Thymus (tissue), 11 donors: ENCODE data around the gene TOP2B. TPM values are rescaled to one million over a fixed set of nuclear protein-coding genes. Genes with fewer than 3 reads are reported as not detected.

ENCODE experiments used
- DNase-seq, 9 donors: peaks; one replicate each; pipeline ENCODE4 v3.0.0-alpha.2; 2013; ENCODE audit warnings: low spot score in 9 of 9, low read depth in 6 of 9, missing footprints in 1 of 9
- H3K27ac ChIP-seq, 2 donors: one replicate each; pipeline ENCODE4 v1.5.1; 2013; ENCODE audit warnings: control low read depth in 1 of 2, low read depth in 1 of 2, low read length in 1 of 2, mild to moderate bottlenecking in 1 of 2, moderate library complexity in 1 of 2
- H3K27me3 ChIP-seq, 2 donors: one replicate each; pipeline ENCODE4 v1.5.1; 2013; ENCODE audit warnings: low read length in 1 of 2; ENCODE audit not compliant: control insufficient read depth in 2 of 2, insufficient read depth in 1 of 2
- H3K36me3 ChIP-seq, 2 donors: one replicate each; pipeline ENCODE4 v1.5.1; 2013; ENCODE audit warnings: low read length in 1 of 2, mild to moderate bottlenecking in 1 of 2, moderate library complexity in 1 of 2; ENCODE audit not compliant: control insufficient read depth in 2 of 2, insufficient read depth in 2 of 2
- H3K4me1 ChIP-seq, 2 donors: one replicate each; pipeline ENCODE4 v1.5.1; 2013; ENCODE audit warnings: low read length in 2 of 2; ENCODE audit not compliant: control insufficient read depth in 2 of 2, insufficient read depth in 2 of 2
- H3K4me3 ChIP-seq, 2 donors: one replicate each; pipeline ENCODE4 v1.5.1; 2013; ENCODE audit warnings: low read length in 2 of 2, control low read depth in 1 of 2, mild to moderate bottlenecking in 1 of 2
- H3K9me3 ChIP-seq, 2 donors: one replicate each; pipeline ENCODE4 v1.5.1; 2013; ENCODE audit warnings: low read length in 1 of 2, mild to moderate bottlenecking in 1 of 2; ENCODE audit not compliant: control insufficient read depth in 2 of 2, insufficient read depth in 1 of 2
- WGBS: extraction: QIAGEN DNeasy Blood & Tissue Kit; methylation state at CpG from one replicate; pipeline ENCODE4 v1.1.7; 2013; 5-methylcytosine and 5-hydroxymethylcytosine counted together
- polyA plus RNA-seq: library from polyadenylated mRNA; stranded (reverse); fragments of 200-250 nt; gene quantifications from one replicate; pipeline ENCODE4 v1.2.3, GENCODE V29; 2013
- total RNA-seq: library from RNA; stranded (reverse); fragments of 120-200 nt; gene quantifications from one replicate; pipeline ENCODE4 v1.2.4, GENCODE V29; 2013
- donor health status: healthy.

TOP2B gene
- total and polyA plus RNA-seq, 2 donors, result 122 to 186 TPM

GRCh38 chr3:25695731-25696420, 31.2 kb upstream of the TOP2B start:
- Histone ChIP-seq H3K36me3 (no peaks in the 10 kb centered on the region), H3K27ac (no peak overlapping the region), H3K9me3 (no peaks in the 10 kb centered on the region), H3K4me1 (no peaks in the 10 kb centered on the region), H3K27me3 (no peaks in the 10 kb centered on the region), H3K4me3 (no peak overlapping the region)
- DNase-seq, result no peak
- WGBS, result 87% methylated on average over 4 of the region's 4 CpGs

GRCh38 chr3:25693238-25693637, 28.5 kb upstream of the TOP2B start:
- no peak overlapping the region for H3K4me3 ChIP-seq
- 73% methylated on average over 3 of the region's 3 CpGs for WGBS

GRCh38 chr3:25692341-25692740, 27.6 kb upstream of the TOP2B start:
- Histone ChIP-seq H3K36me3 (no peaks in the 10 kb centered on the region), H3K4me1 (no peaks in the 10 kb centered on the region), H3K9me3 (no peaks in the 10 kb centered on the region), H3K27ac (no peak overlapping the region), H3K27me3 (no peaks in the 10 kb centered on the region), H3K4me3 (no peak overlapping the region)
- 95% methylated on average over 1 of the region's 1 CpG for WGBS
- DNase-seq, result no peak

More at GRCh38 chr3:25693238-25693637, 28.5 kb upstream of the TOP2B start:
- Histone ChIP-seq H3K27me3 (no peaks in the 10 kb centered on the region), H3K9me3 (no peaks in the 10 kb centered on the region), H3K27ac (no peak overlapping the region), H3K4me1 (no peaks in the 10 kb centered on the region), H3K36me3 (no peaks in the 10 kb centered on the region)
- no peak for DNase-seq

- H3K4me3 ChIP-seq, result no peak overlapping the region
- no peak overlapping the region for H3K27ac ChIP-seq
- H3K4me1 ChIP-seq, result no peaks in the 10 kb centered on the region
- no peaks in the 10 kb centered on the region for H3K9me3 ChIP-seq
- H3K36me3 ChIP-seq, result no peaks in the 10 kb centered on the region
- H3K27me3 ChIP-seq, result no peaks in the 10 kb centered on the region
- WGBS, result 95% methylated on average over 2 of the region's 2 CpGs
- DNase-seq, result no peak
Measured at GRCh38 chr3:25690768-25691533, 26.2 kb upstream of the TOP2B start.

- WGBS, result 80% methylated on average over 3 of the region's 3 CpGs
Measured at GRCh38 chr3:25689226-25689625, 24.5 kb upstream of the TOP2B start.

GRCh38 chr3:25687742-25688141, 23.0 kb upstream of the TOP2B start:
- 94% methylated on average over 1 of the region's 1 CpG for WGBS
- H3K36me3 ChIP-seq, result no peaks in the 10 kb centered on the region
- H3K27me3 ChIP-seq, result no peaks in the 10 kb centered on the region
- no peak for DNase-seq
- H3K9me3 ChIP-seq, result no peaks in the 10 kb centered on the region
- H3K27ac ChIP-seq, result no peak overlapping the region
- no peaks in the 10 kb centered on the region for H3K4me1 ChIP-seq
- no peak overlapping the region for H3K4me3 ChIP-seq

More at GRCh38 chr3:25689226-25689625, 24.5 kb upstream of the TOP2B start:
- Histone ChIP-seq H3K36me3 (no peaks in the 10 kb centered on the region), H3K4me1 (no peaks in the 10 kb centered on the region), H3K27me3 (no peaks in the 10 kb centered on the region), H3K9me3 (no peaks in the 10 kb centered on the region), H3K27ac (no peak overlapping the region), H3K4me3 (no peak overlapping the region)
- no peak for DNase-seq

GRCh38 chr3:25686766-25687165, 22.1 kb upstream of the TOP2B start:
- DNase-seq, result no peak
- H3K27ac ChIP-seq, result no peak overlapping the region
- no peaks in the 10 kb centered on the region for H3K4me1 ChIP-seq
- H3K9me3 ChIP-seq, result no peaks in the 10 kb centered on the region
- H3K27me3 ChIP-seq, result no peaks in the 10 kb centered on the region
- 95% methylated on average over 23 of the region's 23 CpGs for WGBS
- H3K36me3 ChIP-seq, result no peaks in the 10 kb centered on the region
- H3K4me3 ChIP-seq, result no peak overlapping the region

- Histone ChIP-seq H3K4me3 (no peak overlapping the region), H3K27ac (no peak overlapping the region), H3K9me3 (no peaks in the 10 kb centered on the region), H3K36me3 (no peaks in the 10 kb centered on the region), H3K27me3 (no peaks in the 10 kb centered on the region), H3K4me1 (no peaks in the 10 kb centered on the region)
- DNase-seq, result no peak
- 97% methylated on average over 2 of the region's 2 CpGs for WGBS
Measured at GRCh38 chr3:25683882-25684281, 19.2 kb upstream of the TOP2B start.

- WGBS, result 99% methylated on average over 1 of the region's 1 CpG
- no peak overlapping the region for H3K4me3 ChIP-seq
- no peaks in the 10 kb centered on the region for H3K9me3 ChIP-seq
- no peaks in the 10 kb centered on the region for H3K4me1 ChIP-seq
- no peak for DNase-seq
- no peaks in the 10 kb centered on the region for H3K36me3 ChIP-seq
- H3K27me3 ChIP-seq, result no peaks in the 10 kb centered on the region
- no peak overlapping the region for H3K27ac ChIP-seq
Measured at GRCh38 chr3:25683410-25683809, 18.7 kb upstream of the TOP2B start.
